ENCODE data around the gene ANKRD44.

DNA sequence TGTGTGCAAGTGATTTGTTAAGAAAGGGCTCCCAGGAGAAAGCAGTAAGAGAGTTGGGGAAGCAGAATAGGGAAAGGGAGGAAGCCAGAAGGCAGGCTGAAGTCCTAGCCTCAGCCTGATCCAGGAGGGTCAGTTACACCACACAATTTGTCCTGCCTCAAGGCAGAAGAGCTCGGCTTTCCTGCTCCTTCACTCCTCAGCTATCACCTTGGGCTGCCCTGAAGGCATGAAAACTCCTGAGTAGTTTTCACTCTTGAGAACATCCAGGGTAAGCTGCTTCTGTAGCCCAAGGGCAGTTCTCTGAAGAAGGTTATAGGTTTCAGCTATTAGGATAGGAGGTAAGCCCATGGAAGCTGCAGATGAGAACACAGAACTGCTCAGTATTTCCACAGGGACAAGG lies 47.4 kb upstream of the ANKRD44 start:
- TF ChIP-seq, protein P1, sequence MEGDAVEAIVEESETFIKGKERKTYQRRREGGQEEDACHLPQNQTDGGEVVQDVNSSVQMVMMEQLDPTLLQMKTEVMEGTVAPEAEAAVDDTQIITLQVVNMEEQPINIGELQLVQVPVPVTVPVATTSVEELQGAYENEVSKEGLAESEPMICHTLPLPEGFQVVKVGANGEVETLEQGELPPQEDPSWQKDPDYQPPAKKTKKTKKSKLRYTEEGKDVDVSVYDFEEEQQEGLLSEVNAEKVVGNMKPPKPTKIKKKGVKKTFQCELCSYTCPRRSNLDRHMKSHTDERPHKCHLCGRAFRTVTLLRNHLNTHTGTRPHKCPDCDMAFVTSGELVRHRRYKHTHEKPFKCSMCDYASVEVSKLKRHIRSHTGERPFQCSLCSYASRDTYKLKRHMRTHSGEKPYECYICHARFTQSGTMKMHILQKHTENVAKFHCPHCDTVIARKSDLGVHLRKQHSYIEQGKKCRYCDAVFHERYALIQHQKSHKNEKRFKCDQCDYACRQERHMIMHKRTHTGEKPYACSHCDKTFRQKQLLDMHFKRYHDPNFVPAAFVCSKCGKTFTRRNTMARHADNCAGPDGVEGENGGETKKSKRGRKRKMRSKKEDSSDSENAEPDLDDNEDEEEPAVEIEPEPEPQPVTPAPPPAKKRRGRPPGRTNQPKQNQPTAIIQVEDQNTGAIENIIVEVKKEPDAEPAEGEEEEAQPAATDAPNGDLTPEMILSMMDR (IDR thresholded peaks at IDR 0.05), result no peak
- TF ChIP-seq EZH2phosphoT487 (IDR thresholded peaks at IDR 0.05), result no peak
